Neural cell (in vitro differentiated cells): ENCODE results near the gene LIMS2. TPM values are rescaled to one million over a fixed set of nuclear protein-coding genes. Genes with fewer than 3 reads are reported as not detected.

ENCODE experiments used
- H2AFZ ChIP-seq: fragments of 200-600, 300-800 bp; sonication (generic), shearing (Covaris generic); 2 replicates; pipeline ENCODE4 v1.6.0; 2014; ENCODE audit warnings: low read depth, mild to moderate bottlenecking, antibody characterized with exemption, low read length, moderate library complexity
- H3F3A ChIP-seq: fragments of 200-600 bp; shearing (Covaris generic); 2 replicates; pipeline ENCODE4 v1.6.1; 2016; ENCODE audit warnings: mild to moderate bottlenecking, moderate library complexity, mixed read lengths, antibody characterized with exemption, low read length; ENCODE audit not compliant: insufficient read depth, poor library complexity, severe bottlenecking
- H3K27ac ChIP-seq: fragments of 200-600, 300-800 bp; sonication (generic), shearing (Covaris generic); 2 replicates; pipeline ENCODE4 v1.5.1; 2014; ENCODE audit warnings: mild to moderate bottlenecking, low read length, moderate library complexity
- H3K27me3 ChIP-seq: fragments of 300-800, 200-600 bp; sonication (generic), shearing (Covaris generic); 2 replicates; pipeline ENCODE4 v1.6.0; 2014; ENCODE audit warnings: mild to moderate bottlenecking, low read depth, low read length, moderate library complexity; ENCODE audit not compliant: insufficient read depth
- H3K36me3 ChIP-seq: fragments of 300-800, 200-600 bp; sonication (generic), shearing (Covaris generic); 2 replicates; pipeline ENCODE4 v1.5.1; 2014; ENCODE audit warnings: mild to moderate bottlenecking, antibody characterized with exemption, low read length, moderate library complexity; ENCODE audit not compliant: insufficient read depth
- H3K4me2 ChIP-seq: fragments of 300-800, 200-600 bp; sonication (generic), shearing (Covaris generic); 2 replicates; pipeline ENCODE4 v1.6.0; 2014; ENCODE audit warnings: mild to moderate bottlenecking, low read length
- H3K4me3 ChIP-seq: fragments of 300-800, 200-600 bp; sonication (generic), shearing (Covaris generic); 2 replicates; pipeline ENCODE4 v1.5.1; 2014; ENCODE audit warnings: mild to moderate bottlenecking, low read length, moderate library complexity
- H3K79me2 ChIP-seq: fragments of 200-600 bp; shearing (Covaris generic); replicated peaks from 2 replicates; pipeline ENCODE4 v1.6.0; 2014; ENCODE audit warnings: mild to moderate bottlenecking, low read length, moderate library complexity; ENCODE audit not compliant: insufficient read depth
- H3K9ac ChIP-seq: fragments of 300-800, 200-600 bp; sonication (generic), shearing (Covaris generic); 2 replicates; pipeline ENCODE4 v1.6.1; 2016; ENCODE audit warnings: mild to moderate bottlenecking, low read length, mixed read lengths
- H3K9me2 ChIP-seq: fragments of 200-600 bp; shearing (Covaris generic); 2 replicates; pipeline ENCODE4 v1.6.1; 2016; ENCODE audit warnings: mild to moderate bottlenecking, low read length, mixed read lengths; ENCODE audit not compliant: insufficient read depth
- H3K9me3 ChIP-seq: fragments of 200-600, 300-800 bp; sonication (generic), shearing (Covaris generic); 2 replicates; pipeline ENCODE4 v1.6.1; 2016; ENCODE audit warnings: mild to moderate bottlenecking, mixed run types, low read length, moderate library complexity, mixed read lengths
- H4K20me1 ChIP-seq: fragments of 200-600 bp; shearing (Covaris generic); 2 replicates; pipeline ENCODE4 v1.6.1; 2016; ENCODE audit warnings: mild to moderate bottlenecking, mixed run types; ENCODE audit not compliant: insufficient read depth
- CTCF ChIP-seq: fragments of 450-650 bp; IDR thresholded peaks from 2 replicates; pipeline ENCODE4 v1.5.1; 2014; ENCODE audit warnings: antibody characterized with exemption, mild to moderate bottlenecking, moderate library complexity; ENCODE audit not compliant: poor library complexity, severe bottlenecking
- EP300 ChIP-seq: fragments of 450-650 bp; conservative IDR thresholded peaks from 2 replicates; pipeline ENCODE4 v1.6.1; 2014; ENCODE audit warnings: antibody characterized with exemption, mild to moderate bottlenecking, moderate library complexity; ENCODE audit not compliant: poor library complexity, severe bottlenecking
- EZH2 ChIP-seq: fragments of 200-600, 300-800 bp; shearing (Covaris generic), sonication (generic); IDR thresholded peaks from 2 replicates; pipeline ENCODE4 v1.6.1; 2014; ENCODE audit warnings: antibody characterized with exemption, low read length, borderline replicate concordance, mild to moderate bottlenecking; ENCODE audit not compliant: insufficient read depth, poor library complexity, severe bottlenecking
- MXI1 ChIP-seq: fragments of 450-650 bp; conservative IDR thresholded peaks from 2 replicates; pipeline ENCODE4 v1.6.1; 2014; ENCODE audit warnings: antibody characterized with exemption, mild to moderate bottlenecking; ENCODE audit not compliant: poor library complexity, severe bottlenecking
- POLR2AphosphoS5 ChIP-seq: IDR thresholded peaks from 2 replicates; pipeline ENCODE4 v1.6.1; 2012
- RAD21 ChIP-seq: fragments of 450-650 bp; conservative IDR thresholded peaks from 2 replicates; pipeline ENCODE4 v1.6.1; 2014; ENCODE audit warnings: antibody characterized with exemption, mild to moderate bottlenecking, moderate library complexity
- REST ChIP-seq: IDR thresholded peaks from 2 replicates; pipeline ENCODE4 v1.6.1; 2012; ENCODE audit warnings: borderline replicate concordance
- SMC3 ChIP-seq: fragments of 450-650 bp; conservative IDR thresholded peaks from 2 replicates; pipeline ENCODE4 v1.6.1; 2014; ENCODE audit warnings: antibody characterized with exemption, mild to moderate bottlenecking, moderate library complexity; ENCODE audit not compliant: poor library complexity
- TAF1 ChIP-seq: IDR thresholded peaks from 2 replicates; pipeline ENCODE4 v1.6.1; 2012; ENCODE audit warnings: low read depth
- polyA minus RNA-seq: library from RNA; depleted of rRNA, polyadenylated mRNA; stranded (reverse); fragments of >200 nt; gene quantifications from 2 replicates; pipeline ENCODE4 v1.2.3, GENCODE V29; 2014
- polyA plus RNA-seq: library from polyadenylated mRNA; depleted of rRNA; stranded (reverse); fragments of >200 nt; gene quantifications from 2 replicates; pipeline ENCODE4 v1.2.3, GENCODE V29; 2014

The LIMS2 gene, protein sequence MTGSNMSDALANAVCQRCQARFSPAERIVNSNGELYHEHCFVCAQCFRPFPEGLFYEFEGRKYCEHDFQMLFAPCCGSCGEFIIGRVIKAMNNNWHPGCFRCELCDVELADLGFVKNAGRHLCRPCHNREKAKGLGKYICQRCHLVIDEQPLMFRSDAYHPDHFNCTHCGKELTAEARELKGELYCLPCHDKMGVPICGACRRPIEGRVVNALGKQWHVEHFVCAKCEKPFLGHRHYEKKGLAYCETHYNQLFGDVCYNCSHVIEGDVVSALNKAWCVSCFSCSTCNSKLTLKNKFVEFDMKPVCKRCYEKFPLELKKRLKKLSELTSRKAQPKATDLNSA
- polyA plus RNA-seq (not detected in 2 replicates), polyA minus RNA-seq (not detected in 2 replicates)

DNA sequence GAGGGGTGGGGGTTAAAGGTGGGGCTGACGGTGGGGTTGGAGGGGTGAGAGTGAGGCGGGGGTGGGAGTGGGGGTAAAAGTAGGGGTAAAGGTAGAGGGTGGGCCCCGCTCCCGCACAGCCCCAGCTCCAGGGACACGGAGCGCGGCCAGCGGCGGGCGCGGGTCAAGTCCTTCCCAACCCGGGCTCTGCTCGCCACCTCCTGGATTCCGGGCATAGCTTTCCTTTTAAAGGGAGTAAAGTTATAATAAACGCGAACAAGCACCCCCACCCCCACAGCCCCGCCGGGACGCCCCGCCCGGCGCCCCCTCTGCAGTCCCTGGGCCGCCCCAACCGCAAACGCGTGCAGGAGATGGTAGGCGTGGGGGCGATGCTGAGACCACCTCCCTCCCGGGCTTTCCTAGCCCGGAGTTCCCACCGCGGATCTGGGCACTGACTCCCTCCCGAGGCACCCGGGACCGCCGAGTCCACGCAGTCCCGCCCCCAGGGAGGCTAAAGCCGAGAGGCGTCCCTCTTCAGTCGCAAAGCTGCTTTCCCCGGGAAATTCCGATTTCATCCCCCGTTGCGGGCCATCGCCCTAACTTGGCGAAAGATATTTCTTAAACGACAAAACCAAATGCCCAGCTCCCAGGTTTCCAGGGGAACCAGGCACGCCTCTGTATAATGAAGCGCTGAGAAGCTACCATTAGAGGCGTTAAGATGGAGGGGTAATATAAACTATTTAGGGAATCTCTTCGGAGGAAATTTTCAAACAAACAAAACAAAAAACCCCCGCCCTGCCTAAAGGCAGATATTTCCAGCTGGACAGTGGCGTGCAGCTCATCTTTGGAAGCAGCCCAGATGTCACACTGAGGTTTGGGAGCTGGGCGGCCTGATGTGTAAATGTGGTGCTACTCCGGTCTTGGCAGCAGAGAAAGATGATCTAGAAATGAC, at the start of gene LIMS2:
Gene LIMS2 (minus strand): TSS at position 200 of the 931 bp plus-strand sequence. CDS start 506 bp downstream, outside the sequence.
- peak within 1 kb of the TSS; percentile 68 for H3K4me2 ChIP-seq
- peak within 1 kb of the TSS; percentile 65 for H3K4me3 ChIP-seq
- H3K9me3 ChIP-seq = no peaks in the 10 kb centered on the region
- no peaks in the 10 kb centered on the region for H3K9me2 ChIP-seq
- no peak within 1 kb of the TSS for H3K9ac ChIP-seq
- H3K79me2 ChIP-seq = no peaks in the 10 kb centered on the region
- H3K27me3 ChIP-seq = peaks cover 31% of the 10 kb centered on the region
- H2AFZ ChIP-seq = no peak within 1 kb of the TSS
- no peak for TF ChIP-seq SMC3
- TF ChIP-seq POLR2AphosphoS5 = peak; percentile 24
- H4K20me1 ChIP-seq = no peaks in the 10 kb centered on the region
- H3K27ac ChIP-seq = no peak within 1 kb of the TSS
- no peaks in the 10 kb centered on the region for H3K36me3 ChIP-seq
- no peaks in the 10 kb centered on the region for H3F3A ChIP-seq

GRCh38 chr2:127722807-127723206, 47.5 kb upstream of the LIMS2 start:
- H3F3A ChIP-seq = no peaks in the 10 kb centered on the region
- no peaks in the 10 kb centered on the region for H3K27me3 ChIP-seq
- no peaks in the 10 kb centered on the region for H3K79me2 ChIP-seq
- H3K4me2 ChIP-seq = no peak overlapping the region
- H3K27ac ChIP-seq = no peak overlapping the region
- H3K4me3 ChIP-seq = no peak overlapping the region
- no peaks in the 10 kb centered on the region for H4K20me1 ChIP-seq
- no peaks in the 10 kb centered on the region for H3K9me2 ChIP-seq
- no peak overlapping the region for H3K9ac ChIP-seq
- TF ChIP-seq RAD21 (no peak), EP300 (no peak), SMC3 (no peak), POLR2AphosphoS5 (no peak), REST (no peak), TAF1 (no peak), EZH2 (no peak), CTCF (no peak), MXI1 (no peak)
- H3K36me3 ChIP-seq = peaks cover 6% of the 10 kb centered on the region
- no peaks in the 10 kb centered on the region for H3K9me3 ChIP-seq
- H2AFZ ChIP-seq = no peak overlapping the region
